Measurements from ENCODE around the gene GKN1.

GKN1 gene

GRCh38 chr2:68992933-68993332, 18.5 kb downstream of the GKN1 start:
- ChIA-PET POLR2A (interaction anchor here (1.3 kb wide), 1 partner anchor 11 kb away, joined by 4 read pairs; no protein-coding TSS in a partner anchor), CTCF (no interaction called here)
- Histone ChIP-seq H3K9me3 (ENCODE audit: control insufficient read depth, insufficient read depth, low read depth, low read length) (no peaks in the 10 kb centered on the region), H3K4me1 (ENCODE audit: control insufficient read depth, insufficient read depth, low read length) (no peaks in the 10 kb centered on the region), H3K36me3 (ENCODE audit: control insufficient read depth in 2 of 2, insufficient read depth in 1 of 2, low read length in 2 of 2) (no peaks in the 10 kb centered on the region), H3K4me3 (ENCODE audit: low read depth, low read length) (no peak overlapping the region), H3K27ac (ENCODE audit: extremely low read depth, low read depth, low read length) (no peak overlapping the region)
- TF ChIP-seq ZNF621 (tag by site-specific recombination; IDR thresholded peaks at IDR 0.05) (no peak), ZFP41 (tag by site-specific recombination; IDR thresholded peaks at IDR 0.05; ENCODE audit: borderline replicate concordance) (no peak), INSM2 (tag by site-specific recombination; IDR thresholded peaks at IDR 0.05) (no peak), ZNF416 (tag by site-specific recombination; IDR thresholded peaks at IDR 0.05) (no peak), HOXC10 (CRISPR knock-in tag; IDR thresholded peaks at IDR 0.05) (no peak), ZXDB (tag by site-specific recombination; IDR thresholded peaks at IDR 0.05) (no peak), ZNF114 (tag by site-specific recombination; IDR thresholded peaks at IDR 0.05) (no peak), ZNF473 (tag by site-specific recombination; IDR thresholded peaks at IDR 0.05) (no peak), ZNF138 (tag by site-specific recombination; IDR thresholded peaks at IDR 0.05; ENCODE audit: borderline replicate concordance) (no peak), ZBTB49 (tag by site-specific recombination; IDR thresholded peaks at IDR 0.05; ENCODE audit: low read depth) (no peak), CTCF (tag by site-specific recombination; IDR thresholded peaks at IDR 0.05) (no peak)

- Histone ChIP-seq H3K4me3 (ENCODE audit: low read depth, low read length) (no peak overlapping the region), H3K4me1 (ENCODE audit: control insufficient read depth, insufficient read depth, low read length) (no peaks in the 10 kb centered on the region)
- no peak for TF ChIP-seq ZNF37A (tag by site-specific recombination; IDR thresholded peaks at IDR 0.05)
- no peak for TF ChIP-seq ZBTB20 (tag by site-specific recombination; IDR thresholded peaks at IDR 0.05)
- TF ChIP-seq ZFP41 (tag by site-specific recombination; IDR thresholded peaks at IDR 0.05; ENCODE audit: borderline replicate concordance), result no peak
- TF ChIP-seq ZBTB1 (tag by site-specific recombination; IDR thresholded peaks at IDR 0.05), result no peak
- no peak for TF ChIP-seq BCL11B (tag by site-specific recombination; IDR thresholded peaks at IDR 0.05; ENCODE audit: low read depth)
- no peak for TF ChIP-seq ZNF398 (tag by site-specific recombination; IDR thresholded peaks at IDR 0.05)
- no peak for TF ChIP-seq ZNF16 (tag by site-specific recombination; IDR thresholded peaks at IDR 0.05; ENCODE audit: low read depth)
- TF ChIP-seq, protein P1, sequence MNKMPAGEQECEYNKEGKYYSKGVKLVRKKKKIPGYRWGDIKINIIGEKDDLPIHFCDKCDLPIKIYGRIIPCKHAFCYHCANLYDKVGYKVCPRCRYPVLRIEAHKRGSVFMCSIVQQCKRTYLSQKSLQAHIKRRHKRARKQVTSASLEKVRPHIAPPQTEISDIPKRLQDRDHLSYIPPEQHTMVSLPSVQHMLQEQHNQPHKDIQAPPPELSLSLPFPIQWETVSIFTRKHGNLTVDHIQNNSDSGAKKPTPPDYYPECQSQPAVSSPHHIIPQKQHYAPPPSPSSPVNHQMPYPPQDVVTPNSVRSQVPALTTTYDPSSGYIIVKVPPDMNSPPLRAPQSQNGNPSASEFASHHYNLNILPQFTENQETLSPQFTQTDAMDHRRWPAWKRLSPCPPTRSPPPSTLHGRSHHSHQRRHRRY (tag by site-specific recombination; IDR thresholded peaks at IDR 0.05), result no peak
- no peak for TF ChIP-seq PRDM2 (tag by site-specific recombination; IDR thresholded peaks at IDR 0.05; ENCODE audit: borderline replicate concordance)
- TF ChIP-seq OSR2 (tag by site-specific recombination; IDR thresholded peaks at IDR 0.05), result no peak
- no peak for TF ChIP-seq KLF8 (tag by site-specific recombination; IDR thresholded peaks at IDR 0.05)
These were observed 19.2 kb downstream of the GKN1 start for GRCh38 chr2:68993660-68994059.

More at GRCh38 chr2:68993660-68994059, 19.2 kb downstream of the GKN1 start:
- no peak overlapping the region for H3K27ac ChIP-seq (ENCODE audit: extremely low read depth, low read depth, low read length)
- ChIA-PET POLR2A (interaction anchor here (1.3 kb wide), 1 partner anchor 10 kb away, joined by 4 read pairs; no protein-coding TSS in a partner anchor), CTCF (no interaction called here)
- H3K36me3 ChIP-seq (ENCODE audit: control insufficient read depth in 2 of 2, insufficient read depth in 1 of 2, low read length in 2 of 2), result no peaks in the 10 kb centered on the region
- no peaks in the 10 kb centered on the region for H3K9me3 ChIP-seq (ENCODE audit: control insufficient read depth, insufficient read depth, low read depth, low read length)

All from HEK293 (cell line).